ENCODE results near the gene MXD4.

DNA sequence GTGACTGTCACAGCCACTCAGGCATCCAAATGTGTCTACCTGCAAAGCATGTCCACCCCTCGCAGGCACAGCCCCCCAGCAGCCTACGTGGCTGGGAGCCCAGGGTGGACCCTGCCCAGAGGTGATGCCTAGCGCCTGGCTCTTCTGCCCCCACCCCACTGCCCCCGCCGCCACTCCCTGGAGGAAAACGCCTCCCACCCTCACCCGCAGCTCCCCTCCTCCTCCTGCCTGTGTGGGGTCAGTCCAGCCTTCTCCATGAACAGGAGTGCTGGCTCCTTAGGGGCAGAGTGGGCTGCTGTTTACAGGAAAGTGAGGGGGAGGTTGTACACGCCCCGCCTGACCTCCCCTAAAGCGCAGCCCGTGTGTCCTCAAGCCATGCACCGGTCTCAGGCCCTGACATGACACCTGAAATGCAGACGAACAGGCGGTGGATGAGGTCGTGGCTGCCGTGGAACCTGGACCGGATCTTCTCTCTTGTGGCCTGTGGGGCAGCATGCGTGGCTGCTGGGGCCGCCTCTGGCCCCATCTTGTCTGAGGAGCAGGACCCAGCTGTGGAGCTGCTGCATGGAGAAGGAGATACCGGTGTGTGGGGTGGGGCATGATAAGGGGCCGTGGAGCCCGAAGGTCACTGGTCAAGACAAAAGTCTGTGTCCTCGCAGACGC is 11.9 kb upstream of the MXD4 start:
- TF ChIP-seq EP300 (IDR thresholded peaks at IDR 0.05) (no peak), POLR2A (IDR thresholded peaks at IDR 0.05) (no peak)
- TF ChIP-seq, protein P1, sequence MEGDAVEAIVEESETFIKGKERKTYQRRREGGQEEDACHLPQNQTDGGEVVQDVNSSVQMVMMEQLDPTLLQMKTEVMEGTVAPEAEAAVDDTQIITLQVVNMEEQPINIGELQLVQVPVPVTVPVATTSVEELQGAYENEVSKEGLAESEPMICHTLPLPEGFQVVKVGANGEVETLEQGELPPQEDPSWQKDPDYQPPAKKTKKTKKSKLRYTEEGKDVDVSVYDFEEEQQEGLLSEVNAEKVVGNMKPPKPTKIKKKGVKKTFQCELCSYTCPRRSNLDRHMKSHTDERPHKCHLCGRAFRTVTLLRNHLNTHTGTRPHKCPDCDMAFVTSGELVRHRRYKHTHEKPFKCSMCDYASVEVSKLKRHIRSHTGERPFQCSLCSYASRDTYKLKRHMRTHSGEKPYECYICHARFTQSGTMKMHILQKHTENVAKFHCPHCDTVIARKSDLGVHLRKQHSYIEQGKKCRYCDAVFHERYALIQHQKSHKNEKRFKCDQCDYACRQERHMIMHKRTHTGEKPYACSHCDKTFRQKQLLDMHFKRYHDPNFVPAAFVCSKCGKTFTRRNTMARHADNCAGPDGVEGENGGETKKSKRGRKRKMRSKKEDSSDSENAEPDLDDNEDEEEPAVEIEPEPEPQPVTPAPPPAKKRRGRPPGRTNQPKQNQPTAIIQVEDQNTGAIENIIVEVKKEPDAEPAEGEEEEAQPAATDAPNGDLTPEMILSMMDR (IDR thresholded peaks at IDR 0.05) = no peak

Data from upper lobe of left lung (tissue), 4 donors.